Activated CD4-positive, alpha-beta T cell treated with anti-CD3 and anti-CD28 coated beads, Interleukin-2, Interleukin-6, amounts not matched to agents 100 ng/mL and 50 ng/mL, durations not matched to agents 16 hours and 8 hours (primary cell): ENCODE results near the gene FRMPD2.
"Not testable (repeated sequence)": the region's sequence is repeated elsewhere in the genome, so short reads cannot be mapped to it uniquely, and the experiment has no call there.

Experiments used
- DNase-seq: peaks from one replicate; pipeline ENCODE4 v3.0.0-alpha.2; 2020

FRMPD2 gene

GRCh38 chr10:48199580-48200377 is 74.7 kb downstream of the FRMPD2 start:
- DNase-seq = no peak

- DNase-seq = no peak
Observed at GRCh38 chr10:48197236-48197899, 77.1 kb downstream of the FRMPD2 start.

GRCh38 chr10:48195803-48196202 is 78.7 kb downstream of the FRMPD2 start:
- no peak for DNase-seq

- DNase-seq = no peak
Observed at GRCh38 chr10:48194830-48195229, 79.7 kb downstream of the FRMPD2 start.

GRCh38 chr10:48193556-48193955 is 80.9 kb downstream of the FRMPD2 start:
- no peak for DNase-seq

- DNase-seq = no peak
Observed at GRCh38 chr10:48192881-48193450, 81.5 kb downstream of the FRMPD2 start.

GRCh38 chr10:48187713-48188485 is 86.6 kb downstream of the FRMPD2 start:
- no peak for DNase-seq

GRCh38 chr10:48187126-48187525 is 87.4 kb downstream of the FRMPD2 start:
- DNase-seq = no peak

- DNase-seq = not testable (repeated sequence)
Observed at GRCh38 chr10:48186264-48186804, 88.2 kb downstream of the FRMPD2 start.

- DNase-seq = no peak
Observed at GRCh38 chr10:48184224-48184623, 90.3 kb downstream of the FRMPD2 start.

- DNase-seq = not testable (repeated sequence)
Observed at GRCh38 chr10:48172715-48173114, 101.8 kb downstream of the FRMPD2 start.

GRCh38 chr10:48160670-48161069 is 113.8 kb downstream of the FRMPD2 start:
- peak; percentile 24 for DNase-seq

GRCh38 chr10:48160163-48160562 is 114.3 kb downstream of the FRMPD2 start:
- not testable (repeated sequence) for DNase-seq

GRCh38 chr10:48154211-48155140 is 120.0 kb downstream of the FRMPD2 start:
- not testable (repeated sequence) for DNase-seq

GRCh38 chr10:48147643-48148042 is 126.9 kb downstream of the FRMPD2 start:
- DNase-seq = not testable (repeated sequence)

- not testable (repeated sequence) for DNase-seq
Observed at GRCh38 chr10:48143721-48144642, 130.5 kb downstream of the FRMPD2 start.

- not testable (repeated sequence) for DNase-seq
Observed at GRCh38 chr10:48140949-48141348, 133.5 kb downstream of the FRMPD2 start.

GRCh38 chr10:48139953-48140850 is 134.3 kb downstream of the FRMPD2 start:
- not testable (repeated sequence) for DNase-seq

- not testable (repeated sequence) for DNase-seq
Observed at GRCh38 chr10:48128954-48129353, 145.5 kb downstream of the FRMPD2 start.
